ENCODE results near the gene MACF1. TPM values are rescaled to one million over a fixed set of nuclear protein-coding genes. Genes with fewer than 3 reads are reported as not detected.
A peak's percentile ranks its signal among the peaks of the same experiment; 100 is the strongest.

The MACF1 gene
- total and polyA plus RNA-seq, 5 donors from 2014 or later: 21.8 to 431 (median 26.2) TPM

- peaks cover 35% of the 10 kb centered on the region for H3K36me3 Mint-ChIP-seq
- H3K9me3 ChIP-seq (ENCODE audit: control insufficient read depth in 2 of 2, low read length in 2 of 2): no peaks in the 10 kb centered on the region
- no peaks in the 10 kb centered on the region for H3K27me3 Mint-ChIP-seq
- no peak for DNase-seq
- peaks cover 76% of the 10 kb centered on the region for H3K36me3 ChIP-seq (ENCODE audit: control insufficient read depth, insufficient read depth, low read length)
- H3K27me3 ChIP-seq (ENCODE audit: control insufficient read depth, insufficient read depth, low read length): no peaks in the 10 kb centered on the region
- no peak overlapping the region for H3K27ac ChIP-seq (ENCODE audit: insufficient read depth, low read length, poor library complexity, severe bottlenecking)
- H3K4me1 Mint-ChIP-seq: peaks cover 0 to 3% (median 0%) of the 10 kb centered on the region in 4 donors
- H3K4me3 Mint-ChIP-seq: no peak overlapping the region
- H3K4me3 ChIP-seq (ENCODE audit: low read depth, low read length): no peak overlapping the region
- ATAC-seq (ENCODE audit: low read depth in 2 of 2): no peak
- no peak overlapping the region for H3K27ac Mint-ChIP-seq
- no peaks in the 10 kb centered on the region for H3K9me3 Mint-ChIP-seq
- H3K4me1 ChIP-seq (ENCODE audit: control insufficient read depth, insufficient read depth, low read length, poor library complexity, severe bottlenecking): no peaks in the 10 kb centered on the region
Observed at GRCh38 chr1:39376656-39377055, 172.2 kb downstream of the MACF1 start.

GRCh38 chr1:39378377-39378776, 173.9 kb downstream of the MACF1 start:
- H3K9me3 ChIP-seq (ENCODE audit: control insufficient read depth in 2 of 2, low read length in 2 of 2): no peaks in the 10 kb centered on the region
- ATAC-seq (ENCODE audit: low read depth in 2 of 2): no peak
- H3K27me3 ChIP-seq (ENCODE audit: control insufficient read depth, insufficient read depth, low read length): no peaks in the 10 kb centered on the region
- H3K4me3 Mint-ChIP-seq: no peak overlapping the region
- no peak overlapping the region for H3K27ac ChIP-seq (ENCODE audit: insufficient read depth, low read length, poor library complexity, severe bottlenecking)
- H3K27ac Mint-ChIP-seq: peak overlapping the region in 2 of 3 donors; percentile 8 to 27
- no peaks in the 10 kb centered on the region for H3K27me3 Mint-ChIP-seq
- peaks cover 74% of the 10 kb centered on the region for H3K36me3 ChIP-seq (ENCODE audit: control insufficient read depth, insufficient read depth, low read length)
- H3K4me1 ChIP-seq (ENCODE audit: control insufficient read depth, insufficient read depth, low read length, poor library complexity, severe bottlenecking): no peaks in the 10 kb centered on the region
- peak in 1 of 3 donors; percentile 26 for DNase-seq
- no peak overlapping the region for H3K4me3 ChIP-seq (ENCODE audit: low read depth, low read length)
- peaks cover 26% of the 10 kb centered on the region for H3K36me3 Mint-ChIP-seq
- no peaks in the 10 kb centered on the region for H3K9me3 Mint-ChIP-seq
- H3K4me1 Mint-ChIP-seq: peaks cover 0 to 3% (median 0%) of the 10 kb centered on the region in 4 donors

DNA sequence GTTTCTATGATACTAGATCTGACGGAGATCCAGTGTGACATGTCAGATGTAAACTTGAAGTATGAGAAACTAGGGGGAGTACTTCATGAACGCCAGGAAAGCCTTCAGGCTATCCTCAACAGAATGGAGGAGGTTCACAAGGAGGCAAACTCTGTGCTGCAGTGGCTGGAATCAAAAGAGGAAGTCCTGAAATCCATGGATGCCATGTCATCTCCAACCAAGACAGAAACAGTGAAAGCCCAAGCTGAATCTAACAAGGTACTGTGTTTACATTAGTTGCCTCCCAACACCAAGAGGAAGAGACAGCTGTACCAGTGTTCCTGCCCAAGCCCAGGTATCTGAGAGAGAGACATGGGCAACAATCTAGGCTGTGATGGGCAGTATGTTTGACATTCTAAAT, 174.7 kb downstream of the MACF1 start:
- Mint-ChIP-seq H3K27me3 (no peaks in the 10 kb centered on the region), H3K4me1 (peaks cover 0 to 3% (median 0%) of the 10 kb centered on the region in 4 donors), H3K9me3 (no peaks in the 10 kb centered on the region), H3K4me3 (no peak overlapping the region), H3K36me3 (peaks cover 30% of the 10 kb centered on the region), H3K27ac (no peak overlapping the region)
- no peaks in the 10 kb centered on the region for H3K9me3 ChIP-seq (ENCODE audit: control insufficient read depth in 2 of 2, low read length in 2 of 2)
- no peaks in the 10 kb centered on the region for H3K4me1 ChIP-seq (ENCODE audit: control insufficient read depth, insufficient read depth, low read length, poor library complexity, severe bottlenecking)
- H3K4me3 ChIP-seq (ENCODE audit: low read depth, low read length): no peak overlapping the region
- H3K27ac ChIP-seq (ENCODE audit: insufficient read depth, low read length, poor library complexity, severe bottlenecking): no peak overlapping the region
- no peak for ATAC-seq (ENCODE audit: low read depth in 2 of 2)
- no peaks in the 10 kb centered on the region for H3K27me3 ChIP-seq (ENCODE audit: control insufficient read depth, insufficient read depth, low read length)
- DNase-seq: no peak
- H3K36me3 ChIP-seq (ENCODE audit: control insufficient read depth, insufficient read depth, low read length): peaks cover 74% of the 10 kb centered on the region

GRCh38 chr1:39380036-39380435, 175.5 kb downstream of the MACF1 start:
- Histone ChIP-seq H3K27ac (ENCODE audit: insufficient read depth, low read length, poor library complexity, severe bottlenecking) (no peak overlapping the region), H3K4me1 (ENCODE audit: control insufficient read depth, insufficient read depth, low read length, poor library complexity, severe bottlenecking) (no peaks in the 10 kb centered on the region), H3K9me3 (ENCODE audit: control insufficient read depth in 2 of 2, low read length in 2 of 2) (no peaks in the 10 kb centered on the region), H3K36me3 (ENCODE audit: control insufficient read depth, insufficient read depth, low read length) (peaks cover 78% of the 10 kb centered on the region), H3K4me3 (ENCODE audit: low read depth, low read length) (no peak overlapping the region), H3K27me3 (ENCODE audit: control insufficient read depth, insufficient read depth, low read length) (no peaks in the 10 kb centered on the region)
- peaks cover 35% of the 10 kb centered on the region for H3K36me3 Mint-ChIP-seq
- no peak for DNase-seq
- no peak overlapping the region for H3K27ac Mint-ChIP-seq
- peaks cover 0 to 3% (median 0%) of the 10 kb centered on the region in 4 donors for H3K4me1 Mint-ChIP-seq
- no peaks in the 10 kb centered on the region for H3K9me3 Mint-ChIP-seq
- no peak for ATAC-seq (ENCODE audit: low read depth in 2 of 2)
- H3K4me3 Mint-ChIP-seq: no peak overlapping the region
- no peaks in the 10 kb centered on the region for H3K27me3 Mint-ChIP-seq

- H3K27me3 Mint-ChIP-seq: no peaks in the 10 kb centered on the region
- no peak for DNase-seq
- Histone ChIP-seq H3K4me1 (ENCODE audit: control insufficient read depth, insufficient read depth, low read length, poor library complexity, severe bottlenecking) (no peaks in the 10 kb centered on the region), H3K4me3 (ENCODE audit: low read depth, low read length) (no peak overlapping the region), H3K36me3 (ENCODE audit: control insufficient read depth, insufficient read depth, low read length) (peaks cover 80% of the 10 kb centered on the region), H3K27ac (ENCODE audit: insufficient read depth, low read length, poor library complexity, severe bottlenecking) (no peak overlapping the region), H3K27me3 (ENCODE audit: control insufficient read depth, insufficient read depth, low read length) (no peaks in the 10 kb centered on the region), H3K9me3 (ENCODE audit: control insufficient read depth in 2 of 2, low read length in 2 of 2) (no peaks in the 10 kb centered on the region)
- H3K4me3 Mint-ChIP-seq: no peak overlapping the region
- no peak overlapping the region for H3K27ac Mint-ChIP-seq
- H3K4me1 Mint-ChIP-seq: peaks cover 0 to 5% (median 2%) of the 10 kb centered on the region in 4 donors
- peaks cover 46% of the 10 kb centered on the region for H3K36me3 Mint-ChIP-seq
- no peaks in the 10 kb centered on the region for H3K9me3 Mint-ChIP-seq
- ATAC-seq (ENCODE audit: low read depth in 2 of 2): no peak
Observed at GRCh38 chr1:39381839-39382238, 177.3 kb downstream of the MACF1 start.

DNA sequence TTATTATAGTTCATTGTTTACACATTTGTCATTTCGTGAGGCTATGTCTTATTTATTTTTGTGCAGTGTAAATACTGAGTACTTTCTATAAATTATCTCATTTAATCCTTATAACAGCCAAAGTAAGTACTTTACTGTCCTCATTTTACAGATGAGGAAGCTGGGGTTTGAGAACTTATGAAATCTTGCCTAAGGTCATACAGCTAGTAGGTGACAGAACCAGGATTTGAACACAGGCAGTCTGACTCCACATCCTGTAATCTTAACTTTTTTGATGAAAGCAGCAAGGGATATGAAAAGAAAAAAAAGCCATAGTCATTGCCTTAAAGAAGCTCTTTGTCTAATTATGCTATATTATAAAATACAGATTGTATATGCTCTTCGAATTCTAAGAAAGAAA, 179.8 kb downstream of the MACF1 start:
- H3K4me1 ChIP-seq (ENCODE audit: control insufficient read depth, insufficient read depth, low read length, poor library complexity, severe bottlenecking): no peaks in the 10 kb centered on the region
- H3K36me3 ChIP-seq (ENCODE audit: control insufficient read depth, insufficient read depth, low read length): peaks cover 90% of the 10 kb centered on the region
- DNase-seq: no peak
- no peaks in the 10 kb centered on the region for H3K9me3 Mint-ChIP-seq
- peak overlapping the region in 2 of 3 donors; percentile 35 to 46 for H3K27ac Mint-ChIP-seq
- H3K9me3 ChIP-seq (ENCODE audit: control insufficient read depth in 2 of 2, low read length in 2 of 2): no peaks in the 10 kb centered on the region
- peaks cover 47% of the 10 kb centered on the region for H3K36me3 Mint-ChIP-seq
- no peaks in the 10 kb centered on the region for H3K27me3 ChIP-seq (ENCODE audit: control insufficient read depth, insufficient read depth, low read length)
- no peak overlapping the region for H3K4me3 ChIP-seq (ENCODE audit: low read depth, low read length)
- no peak overlapping the region for H3K4me3 Mint-ChIP-seq
- H3K27ac ChIP-seq (ENCODE audit: insufficient read depth, low read length, poor library complexity, severe bottlenecking): no peak overlapping the region
- ATAC-seq (ENCODE audit: low read depth in 2 of 2): no peak
- H3K27me3 Mint-ChIP-seq: no peaks in the 10 kb centered on the region
- H3K4me1 Mint-ChIP-seq: peaks cover 0 to 15% (median 0%) of the 10 kb centered on the region in 4 donors

- Histone ChIP-seq H3K9me3 (ENCODE audit: control insufficient read depth in 2 of 2, low read length in 2 of 2) (no peaks in the 10 kb centered on the region), H3K4me3 (ENCODE audit: low read depth, low read length) (no peak overlapping the region), H3K27me3 (ENCODE audit: control insufficient read depth, insufficient read depth, low read length) (no peaks in the 10 kb centered on the region), H3K27ac (ENCODE audit: insufficient read depth, low read length, poor library complexity, severe bottlenecking) (no peak overlapping the region), H3K36me3 (ENCODE audit: control insufficient read depth, insufficient read depth, low read length) (peaks cover 87% of the 10 kb centered on the region), H3K4me1 (ENCODE audit: control insufficient read depth, insufficient read depth, low read length, poor library complexity, severe bottlenecking) (no peaks in the 10 kb centered on the region)
- Mint-ChIP-seq H3K27ac (peak overlapping the region in 2 of 3 donors; percentile 54 to 81), H3K9me3 (no peaks in the 10 kb centered on the region), H3K4me3 (peak overlapping the region in 1 of 4 donors; percentile 18), H3K4me1 (peaks cover 0 to 20% (median 6%) of the 10 kb centered on the region in 4 donors), H3K27me3 (no peaks in the 10 kb centered on the region), H3K36me3 (peaks cover 48% of the 10 kb centered on the region)
- ATAC-seq (ENCODE audit: low read depth in 2 of 2) (no peak), DNase-seq (no peak)
Observed at GRCh38 chr1:39385067-39385988, 180.8 kb downstream of the MACF1 start.

GRCh38 chr1:39386997-39387396, 182.5 kb downstream of the MACF1 start:
- Histone ChIP-seq H3K36me3 (ENCODE audit: control insufficient read depth, insufficient read depth, low read length) (peaks cover 85% of the 10 kb centered on the region), H3K4me1 (ENCODE audit: control insufficient read depth, insufficient read depth, low read length, poor library complexity, severe bottlenecking) (no peaks in the 10 kb centered on the region), H3K4me3 (ENCODE audit: low read depth, low read length) (no peak overlapping the region), H3K27ac (ENCODE audit: insufficient read depth, low read length, poor library complexity, severe bottlenecking) (no peak overlapping the region), H3K27me3 (ENCODE audit: control insufficient read depth, insufficient read depth, low read length) (no peaks in the 10 kb centered on the region), H3K9me3 (ENCODE audit: control insufficient read depth in 2 of 2, low read length in 2 of 2) (no peaks in the 10 kb centered on the region)
- H3K36me3 Mint-ChIP-seq: peaks cover 49% of the 10 kb centered on the region
- H3K27ac Mint-ChIP-seq: peak overlapping the region in 2 of 3 donors; percentile 52
- H3K27me3 Mint-ChIP-seq: no peaks in the 10 kb centered on the region
- no peak for DNase-seq
- H3K4me1 Mint-ChIP-seq: peaks cover 9 to 33% (median 16%) of the 10 kb centered on the region in 4 donors
- ATAC-seq (ENCODE audit: low read depth in 2 of 2): no peak
- H3K9me3 Mint-ChIP-seq: no peaks in the 10 kb centered on the region
- H3K4me3 Mint-ChIP-seq: no peak overlapping the region

All from CD4-positive, CD25-positive, alpha-beta regulatory T cell (primary cell).